GM23338 (cell line): ENCODE measurements around the gene HLA-G.

Experiments used
- CREB1 ChIP-seq: fragments of 250-450 bp; sonication (Bioruptor Pico); IDR thresholded peaks from 2 replicates; pipeline ENCODE4 v1.5.0; 2020; ENCODE audit warnings: low read depth, mild to moderate bottlenecking, moderate library complexity
- CTCF ChIP-seq, 2 experiments: fragments of 200-600 bp in 1 of 2; sonication (generic) in 1 of 2; conservative IDR thresholded peaks; 2 replicates each; pipeline versions ENCODE4 v1.5.1 to v1.6.1; 2016 to 2017; ENCODE audit warnings: antibody characterized with exemption in 2 of 2, low read depth in 2 of 2, mild to moderate bottlenecking in 2 of 2, moderate library complexity in 1 of 2
- ETS1 ChIP-seq: IDR thresholded peaks from 2 replicates; pipeline ENCODE4 v1.6.1; 2016; ENCODE audit warnings: antibody characterized with exemption
- EZH2 ChIP-seq: fragments of 200-600 bp; sonication (generic); IDR thresholded peaks from one replicate; pipeline ENCODE4 v1.8.0; 2017; ENCODE audit warnings: antibody characterized with exemption, mild to moderate bottlenecking, low read depth; ENCODE audit not compliant: unreplicated experiment
- EZH2phosphoT487 ChIP-seq: fragments of 200-600 bp; sonication (generic); IDR thresholded peaks from one replicate; pipeline ENCODE4 v1.8.1; 2018; ENCODE audit warnings: antibody characterized with exemption; ENCODE audit not compliant: unreplicated experiment
- JUNB ChIP-seq: IDR thresholded peaks from one replicate; pipeline ENCODE4 v1.6.1; 2016; ENCODE audit warnings: antibody characterized with exemption; ENCODE audit not compliant: unreplicated experiment
- NANOG ChIP-seq: IDR thresholded peaks from 2 replicates; pipeline ENCODE4 v1.6.1; 2016; ENCODE audit warnings: antibody characterized with exemption, borderline replicate concordance
- POLR2AphosphoS5 ChIP-seq: IDR thresholded peaks from 2 replicates; pipeline ENCODE4 v1.6.1; 2016; ENCODE audit warnings: antibody characterized with exemption, low read depth
- REST ChIP-seq: IDR thresholded peaks from one replicate; pipeline ENCODE4 v1.6.1; 2018; ENCODE audit warnings: antibody characterized with exemption; ENCODE audit not compliant: unreplicated experiment
- STAT1 ChIP-seq: IDR thresholded peaks from one replicate; pipeline ENCODE4 v1.6.1; 2016; ENCODE audit warnings: antibody characterized with exemption; ENCODE audit not compliant: unreplicated experiment
- ZNF114 ChIP-seq: fragments of 250-450 bp; sonication (Bioruptor Pico); IDR thresholded peaks from 2 replicates; pipeline ENCODE4 v1.5.0; 2020; ENCODE audit warnings: mild to moderate bottlenecking, moderate library complexity
- ZNF331 ChIP-seq: fragments of 250-450 bp; sonication (Bioruptor Pico); IDR thresholded peaks from 2 replicates; pipeline ENCODE4 v1.5.0; 2020; ENCODE audit warnings: low read depth, mild to moderate bottlenecking, moderate library complexity

- no peak for TF ChIP-seq JUNB
- TF ChIP-seq CTCF (conservative IDR thresholded peaks at IDR 0.05; ENCODE audit: low read depth in 2 of 2): no peak
- TF ChIP-seq POLR2AphosphoS5: no peak
- TF ChIP-seq EZH2phosphoT487: no peak
- TF ChIP-seq REST: no peak
- TF ChIP-seq EZH2: no peak
- TF ChIP-seq CREB1 (CRISPR knock-in tag): no peak
- TF ChIP-seq ZNF331 (CRISPR knock-in tag): no peak
- no peak for TF ChIP-seq NANOG
- no peak for TF ChIP-seq STAT1
- TF ChIP-seq ETS1: no peak
- no peak for TF ChIP-seq ZNF114 (CRISPR knock-in tag)
These were observed 38.0 kb downstream of the HLA-G start for GRCh38 chr6:29865631-29866030.
